HS-5 (cell line): ENCODE results near the gene TMEM175.

Experiments used
- DNase-seq: peaks from one replicate; pipeline ENCODE4 v3.0.0-alpha.2; 2012; ENCODE audit warnings: low read depth

Gene TMEM175

GRCh38 chr4:1003271-1004070 lies 71.2 kb downstream of the TMEM175 start:
- DNase-seq: no peak

- DNase-seq: no peak
These were observed 71.8 kb downstream of the TMEM175 start for GRCh38 chr4:1004071-1004418.

- DNase-seq: no peak
These were observed 72.6 kb downstream of the TMEM175 start for GRCh38 chr4:1004557-1005485.

GRCh38 chr4:1006856-1007255 lies 74.6 kb downstream of the TMEM175 start:
- no peak for DNase-seq
